ENCODE measurements around the gene NCKAP1.

DNA sequence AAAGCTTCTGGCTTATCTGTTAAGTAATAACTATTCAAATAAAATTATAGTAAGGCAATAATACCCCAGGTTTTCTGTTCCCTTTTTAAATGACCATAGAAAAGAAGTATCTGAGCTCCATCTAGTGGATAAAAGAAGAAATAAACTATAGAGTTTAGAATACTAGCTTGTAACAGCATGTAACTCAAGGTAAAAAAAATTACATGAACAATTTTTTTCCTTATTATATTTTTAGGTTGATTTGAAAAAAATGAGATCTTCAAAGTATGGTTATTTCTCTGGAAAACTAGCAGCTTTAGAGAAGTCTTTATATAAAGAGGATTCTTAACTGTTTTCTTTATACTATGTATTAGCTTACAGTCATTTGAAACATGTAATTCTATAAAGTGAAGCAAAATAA lies 58.1 kb downstream of the NCKAP1 start:
- no peak for TF ChIP-seq GABPA (IDR thresholded peaks at IDR 0.05; ENCODE audit: low read depth)
- TF ChIP-seq, protein P1, sequence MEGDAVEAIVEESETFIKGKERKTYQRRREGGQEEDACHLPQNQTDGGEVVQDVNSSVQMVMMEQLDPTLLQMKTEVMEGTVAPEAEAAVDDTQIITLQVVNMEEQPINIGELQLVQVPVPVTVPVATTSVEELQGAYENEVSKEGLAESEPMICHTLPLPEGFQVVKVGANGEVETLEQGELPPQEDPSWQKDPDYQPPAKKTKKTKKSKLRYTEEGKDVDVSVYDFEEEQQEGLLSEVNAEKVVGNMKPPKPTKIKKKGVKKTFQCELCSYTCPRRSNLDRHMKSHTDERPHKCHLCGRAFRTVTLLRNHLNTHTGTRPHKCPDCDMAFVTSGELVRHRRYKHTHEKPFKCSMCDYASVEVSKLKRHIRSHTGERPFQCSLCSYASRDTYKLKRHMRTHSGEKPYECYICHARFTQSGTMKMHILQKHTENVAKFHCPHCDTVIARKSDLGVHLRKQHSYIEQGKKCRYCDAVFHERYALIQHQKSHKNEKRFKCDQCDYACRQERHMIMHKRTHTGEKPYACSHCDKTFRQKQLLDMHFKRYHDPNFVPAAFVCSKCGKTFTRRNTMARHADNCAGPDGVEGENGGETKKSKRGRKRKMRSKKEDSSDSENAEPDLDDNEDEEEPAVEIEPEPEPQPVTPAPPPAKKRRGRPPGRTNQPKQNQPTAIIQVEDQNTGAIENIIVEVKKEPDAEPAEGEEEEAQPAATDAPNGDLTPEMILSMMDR (IDR thresholded peaks at IDR 0.05; ENCODE audit: insufficient read depth, low read length): peak; percentile 6
- TF ChIP-seq POLR2AphosphoS5 (IDR thresholded peaks at IDR 0.05; ENCODE audit: low read depth): no peak
